Measurements from ENCODE around the gene SRPK2. TPM values are rescaled to one million over a fixed set of nuclear protein-coding genes. Genes with fewer than 3 reads are reported as not detected.

The SRPK2 gene
- polyA plus RNA-seq, 1 of the 3 experiments (the other 2 are of a cell fraction) = 15.4 TPM

DNA sequence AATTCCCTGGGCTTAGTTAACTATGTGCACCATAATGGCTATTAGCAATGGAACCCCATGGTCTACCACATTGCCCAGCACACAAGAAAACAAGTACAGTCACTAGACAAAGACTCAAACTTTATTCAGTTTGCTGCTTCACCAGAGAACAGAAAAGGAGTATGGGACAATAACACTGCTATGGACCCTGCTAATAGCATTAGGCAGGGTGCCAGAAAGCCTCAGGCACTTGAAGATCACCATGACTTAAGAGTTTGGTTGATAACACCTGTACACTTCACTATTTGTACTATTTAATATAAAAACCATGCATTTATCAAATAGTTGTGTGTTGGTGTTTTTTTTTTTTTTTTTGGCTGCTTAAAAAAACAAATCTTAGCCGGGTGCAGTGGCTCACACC lies 215.1 kb downstream of the SRPK2 start:
- TF ChIP-seq SMC3 (IDR thresholded peaks at IDR 0.05; ENCODE audit: low read depth, low read length) (no peak), RFX5 (IDR thresholded peaks at IDR 0.05; ENCODE audit: low read length) (no peak), ELF1 (IDR thresholded peaks at IDR 0.05) (no peak), SIN3A (IDR thresholded peaks at IDR 0.05; ENCODE audit: borderline replicate concordance, low read depth, low read length) (no peak), EP300 (IDR thresholded peaks at IDR 0.05; ENCODE audit: borderline replicate concordance in 1 of 2, low read depth in 1 of 2, low read length in 1 of 2) (no peak), GABPA (IDR thresholded peaks at IDR 0.05; ENCODE audit: low read depth) (no peak), JUND (IDR thresholded peaks at IDR 0.05) (no peak), YY1 (IDR thresholded peaks at IDR 0.05; ENCODE audit: low read depth) (no peak), MXI1 (IDR thresholded peaks at IDR 0.05; ENCODE audit: low read depth, low read length) (no peak), TEAD4 (IDR thresholded peaks at IDR 0.05; ENCODE audit: borderline replicate concordance, insufficient read depth) (no peak)
- TF ChIP-seq, protein P1, sequence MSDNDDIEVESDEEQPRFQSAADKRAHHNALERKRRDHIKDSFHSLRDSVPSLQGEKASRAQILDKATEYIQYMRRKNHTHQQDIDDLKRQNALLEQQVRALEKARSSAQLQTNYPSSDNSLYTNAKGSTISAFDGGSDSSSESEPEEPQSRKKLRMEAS (IDR thresholded peaks at IDR 0.05; ENCODE audit: low read depth) = no peak
- TF ChIP-seq, protein P2, sequence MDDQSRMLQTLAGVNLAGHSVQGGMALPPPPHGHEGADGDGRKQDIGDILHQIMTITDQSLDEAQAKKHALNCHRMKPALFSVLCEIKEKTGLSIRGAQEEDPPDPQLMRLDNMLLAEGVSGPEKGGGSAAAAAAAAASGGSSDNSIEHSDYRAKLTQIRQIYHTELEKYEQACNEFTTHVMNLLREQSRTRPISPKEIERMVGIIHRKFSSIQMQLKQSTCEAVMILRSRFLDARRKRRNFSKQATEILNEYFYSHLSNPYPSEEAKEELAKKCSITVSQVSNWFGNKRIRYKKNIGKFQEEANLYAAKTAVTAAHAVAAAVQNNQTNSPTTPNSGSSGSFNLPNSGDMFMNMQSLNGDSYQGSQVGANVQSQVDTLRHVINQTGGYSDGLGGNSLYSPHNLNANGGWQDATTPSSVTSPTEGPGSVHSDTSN (IDR thresholded peaks at IDR 0.05) = no peak
- TF ChIP-seq, protein P3, sequence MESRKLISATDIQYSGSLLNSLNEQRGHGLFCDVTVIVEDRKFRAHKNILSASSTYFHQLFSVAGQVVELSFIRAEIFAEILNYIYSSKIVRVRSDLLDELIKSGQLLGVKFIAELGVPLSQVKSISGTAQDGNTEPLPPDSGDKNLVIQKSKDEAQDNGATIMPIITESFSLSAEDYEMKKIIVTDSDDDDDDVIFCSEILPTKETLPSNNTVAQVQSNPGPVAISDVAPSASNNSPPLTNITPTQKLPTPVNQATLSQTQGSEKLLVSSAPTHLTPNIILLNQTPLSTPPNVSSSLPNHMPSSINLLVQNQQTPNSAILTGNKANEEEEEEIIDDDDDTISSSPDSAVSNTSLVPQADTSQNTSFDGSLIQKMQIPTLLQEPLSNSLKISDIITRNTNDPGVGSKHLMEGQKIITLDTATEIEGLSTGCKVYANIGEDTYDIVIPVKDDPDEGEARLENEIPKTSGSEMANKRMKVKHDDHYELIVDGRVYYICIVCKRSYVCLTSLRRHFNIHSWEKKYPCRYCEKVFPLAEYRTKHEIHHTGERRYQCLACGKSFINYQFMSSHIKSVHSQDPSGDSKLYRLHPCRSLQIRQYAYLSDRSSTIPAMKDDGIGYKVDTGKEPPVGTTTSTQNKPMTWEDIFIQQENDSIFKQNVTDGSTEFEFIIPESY (IDR thresholded peaks at IDR 0.05; ENCODE audit: borderline replicate concordance, low read depth) = no peak
- TF ChIP-seq, protein P4, sequence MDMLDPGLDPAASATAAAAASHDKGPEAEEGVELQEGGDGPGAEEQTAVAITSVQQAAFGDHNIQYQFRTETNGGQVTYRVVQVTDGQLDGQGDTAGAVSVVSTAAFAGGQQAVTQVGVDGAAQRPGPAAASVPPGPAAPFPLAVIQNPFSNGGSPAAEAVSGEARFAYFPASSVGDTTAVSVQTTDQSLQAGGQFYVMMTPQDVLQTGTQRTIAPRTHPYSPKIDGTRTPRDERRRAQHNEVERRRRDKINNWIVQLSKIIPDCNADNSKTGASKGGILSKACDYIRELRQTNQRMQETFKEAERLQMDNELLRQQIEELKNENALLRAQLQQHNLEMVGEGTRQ (IDR thresholded peaks at IDR 0.05; ENCODE audit: borderline replicate concordance, low read depth, low read length) = no peak
- Histone ChIP-seq H3K9me2 (no peaks in the 10 kb centered on the region), H3K79me2 (ENCODE audit: insufficient read depth) (peaks cover 58% of the 10 kb centered on the region), H3F3A (replicated peaks; ENCODE audit: insufficient read depth) (peaks cover 5% of the 10 kb centered on the region), H2AFZ (ENCODE audit: low read depth) (no peak overlapping the region), H3K27ac (ENCODE audit: low read depth in 2 of 2, low read length in 1 of 2) (no peak overlapping the region), H3K36me3 (replicated peaks in 1 of 2; ENCODE audit: control insufficient read depth in 1 of 2, insufficient read depth in 2 of 2, low read length in 1 of 2) (peaks cover under 1 to 9% of the 10 kb centered on the region in 2 experiments), H3K9ac (no peak overlapping the region), H3K4me1 (ENCODE audit: control insufficient read depth in 1 of 2, insufficient read depth in 2 of 2, low read depth in 1 of 2, low read length in 1 of 2) (peaks cover 0 to 2% of the 10 kb centered on the region in 2 experiments; a peak in 2 of 4 replicates), H4K20me1 (ENCODE audit: insufficient read depth) (peaks cover 26% of the 10 kb centered on the region), H3K4me3 (ENCODE audit: low read depth in 2 of 2, low read length in 1 of 2) (no peak overlapping the region), H3K4me2 (no peak overlapping the region), H3K9me3 (no peaks in the 10 kb centered on the region), H3K27me3 (ENCODE audit: insufficient read depth) (no peaks in the 10 kb centered on the region)
- DNase-seq = no peak
- CTCF ChIA-PET = no interaction called here
- POLR2A ChIA-PET = no interaction called here
- 100% methylated on average over 1 of the region's 1 CpG for WGBS (ENCODE audit: low lambda C conversion rate)

DNA sequence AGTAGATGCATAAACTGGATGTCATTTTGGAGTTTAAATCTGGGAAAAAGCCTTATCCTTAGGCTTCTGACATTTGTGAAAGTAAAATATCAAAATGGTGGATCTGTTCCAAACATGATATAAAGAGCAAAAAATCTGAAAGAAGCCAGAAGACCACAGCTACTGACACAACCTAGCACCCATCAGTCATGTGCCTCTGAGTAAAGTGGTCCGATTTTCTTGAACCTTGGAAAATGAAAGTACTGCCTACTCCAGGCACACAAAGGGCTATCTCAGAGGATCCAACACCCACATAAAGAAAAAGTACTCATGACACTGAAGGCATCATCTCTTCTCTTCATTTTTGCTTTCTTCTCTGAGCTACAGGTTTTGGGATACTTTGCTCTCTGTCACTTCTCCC lies 224.0 kb downstream of the SRPK2 start:
- Histone ChIP-seq H3K79me2 (ENCODE audit: insufficient read depth) (peaks cover 6% of the 10 kb centered on the region; the same call in 1 of the 2 replicates), H3K27ac (ENCODE audit: low read depth in 2 of 2, low read length in 1 of 2) (no peak overlapping the region), H3K4me3 (ENCODE audit: low read depth in 2 of 2, low read length in 1 of 2) (no peak overlapping the region), H3K4me1 (ENCODE audit: control insufficient read depth in 1 of 2, insufficient read depth in 2 of 2, low read depth in 1 of 2, low read length in 1 of 2) (no peaks in the 10 kb centered on the region), H2AFZ (ENCODE audit: low read depth) (no peak overlapping the region), H3F3A (replicated peaks; ENCODE audit: insufficient read depth) (no peaks in the 10 kb centered on the region), H3K4me2 (no peak overlapping the region), H3K36me3 (replicated peaks in 1 of 2; ENCODE audit: control insufficient read depth in 1 of 2, insufficient read depth in 2 of 2, low read length in 1 of 2) (peaks cover 51 to 60% of the 10 kb centered on the region in 2 experiments), H4K20me1 (ENCODE audit: insufficient read depth) (no peaks in the 10 kb centered on the region), H3K9me3 (no peaks in the 10 kb centered on the region), H3K27me3 (ENCODE audit: insufficient read depth) (no peaks in the 10 kb centered on the region), H3K9me2 (no peaks in the 10 kb centered on the region), H3K9ac (no peak overlapping the region)
- TF ChIP-seq GABPA (IDR thresholded peaks at IDR 0.05; ENCODE audit: low read depth) (no peak), RXRA (IDR thresholded peaks at IDR 0.05; ENCODE audit: borderline replicate concordance, low read depth) (no peak), RCOR1 (IDR thresholded peaks at IDR 0.05; ENCODE audit: low read length) (no peak), SMC3 (IDR thresholded peaks at IDR 0.05; ENCODE audit: low read depth, low read length) (no peak), SIN3A (IDR thresholded peaks at IDR 0.05; ENCODE audit: borderline replicate concordance, low read depth, low read length) (no peak)
- TF ChIP-seq, protein P3 (IDR thresholded peaks at IDR 0.05; ENCODE audit: borderline replicate concordance, low read depth) = no peak
- POLR2A ChIA-PET = no interaction called here
- WGBS (ENCODE audit: low lambda C conversion rate) = 96% methylated on average over 1 of the region's 1 CpG
- CTCF ChIA-PET = interaction anchor here (1.0 to 1.1 kb wide), 2 partner anchors 24 to 400 kb away, joined by 3 read pairs; no protein-coding TSS in a partner anchor
- no peak for DNase-seq

Data from SK-N-SH (cell line).